GM12875 (cell line): ENCODE data around the gene DDX31.

Source experiments
- H3K4me3 ChIP-seq: one replicate; pipeline ENCODE4 v1.5.1; 2011; ENCODE audit warnings: low read depth, low read length, control low read depth
- CTCF ChIP-seq: IDR thresholded peaks from 2 replicates; pipeline ENCODE4 v1.5.1; 2011; ENCODE audit warnings: low read depth, mild to moderate bottlenecking, control low read depth, inconsistent platforms, low read length, moderate library complexity, borderline replicate concordance; ENCODE audit not compliant: insufficient read depth

The DDX31 gene

GRCh38 chr9:132663117-132663516 is 6.7 kb downstream of the DDX31 start:
- no peak overlapping the region for H3K4me3 ChIP-seq

GRCh38 chr9:132662152-132662945 is 7.4 kb downstream of the DDX31 start:
- TF ChIP-seq CTCF: no peak
- no peak overlapping the region for H3K4me3 ChIP-seq

More at GRCh38 chr9:132663117-132663516, 6.7 kb downstream of the DDX31 start:
- TF ChIP-seq CTCF: no peak

GRCh38 chr9:132656299-132656698 is 13.5 kb downstream of the DDX31 start:
- TF ChIP-seq CTCF: no peak
- H3K4me3 ChIP-seq: no peak overlapping the region

GRCh38 chr9:132651259-132651658 is 18.5 kb downstream of the DDX31 start:
- TF ChIP-seq CTCF: peak; percentile 18; the same call in 1 of the 2 replicates
- H3K4me3 ChIP-seq: no peak overlapping the region

DNA sequence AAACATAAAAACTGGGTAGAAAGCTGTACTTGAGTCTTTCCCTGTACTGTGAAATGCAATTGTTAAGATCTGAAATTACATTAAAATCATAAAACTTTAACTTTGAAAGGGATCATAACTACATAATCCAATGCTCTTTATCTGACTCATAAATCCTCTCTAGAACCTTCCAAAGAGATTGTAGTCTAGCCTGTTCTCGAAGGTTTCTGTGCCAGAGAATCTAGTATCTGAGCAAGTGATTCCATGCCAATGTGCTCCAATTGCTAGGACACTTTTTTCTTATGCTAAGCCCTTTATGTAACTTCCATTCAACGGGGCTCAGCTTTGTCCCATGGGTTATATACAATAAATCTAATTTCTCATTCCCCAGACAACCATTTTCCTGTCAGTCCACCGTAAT is 21.1 kb downstream of the DDX31 start:
- H3K4me3 ChIP-seq: no peak overlapping the region
- no peak for TF ChIP-seq CTCF

DNA sequence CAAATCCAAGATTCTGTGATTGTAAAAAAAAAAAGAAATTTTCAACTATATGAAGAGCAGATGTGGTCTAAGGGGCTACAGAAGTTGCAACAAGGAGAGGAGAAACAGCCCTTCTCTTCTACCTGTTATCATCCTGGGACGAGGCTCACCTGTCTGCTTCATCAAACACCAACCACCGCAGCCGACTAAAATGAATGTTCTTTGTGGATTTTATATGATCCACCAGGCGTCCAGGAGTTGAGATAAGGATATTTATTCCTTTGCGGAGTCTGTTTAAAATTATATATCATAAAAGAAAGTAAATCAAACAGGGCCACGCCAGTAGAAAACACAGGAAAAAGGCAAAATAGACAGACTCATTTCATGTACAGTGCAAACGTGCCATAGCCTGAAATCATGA is 21.5 kb downstream of the DDX31 start:
- H3K4me3 ChIP-seq: no peak overlapping the region
- no peak for TF ChIP-seq CTCF

DNA sequence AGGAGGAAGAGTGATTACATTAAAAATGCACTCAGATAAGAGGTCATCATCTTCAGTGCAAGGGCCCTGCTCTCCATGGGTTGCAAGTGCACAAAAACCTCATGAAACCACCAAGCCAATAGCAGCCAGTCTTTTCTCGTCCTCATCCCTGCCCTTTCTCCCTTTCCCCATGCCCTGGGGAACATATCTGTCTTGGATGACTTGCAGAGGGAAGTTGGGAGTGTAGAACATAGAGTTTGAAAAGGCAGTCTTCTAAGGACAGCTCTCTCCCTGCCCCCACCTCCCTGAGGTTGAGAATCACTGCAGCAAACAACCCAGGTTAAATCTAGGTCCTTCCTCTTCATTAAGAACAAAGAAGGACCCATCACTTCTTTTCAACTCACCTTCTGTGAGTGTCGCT is 22.0 kb downstream of the DDX31 start:
- no peak for TF ChIP-seq CTCF
- no peak overlapping the region for H3K4me3 ChIP-seq
